ENCODE measurements around the gene TRIM62.

The TRIM62 gene

GRCh38 chr1:33190701-33191100, 8.9 kb upstream of the TRIM62 start:
- peaks cover 5% of the 10 kb centered on the region for H3K4me1 ChIP-seq (ENCODE audit: insufficient read depth, low read length)
- no peak overlapping the region for H2AFZ ChIP-seq (ENCODE audit: low read depth, low read length)
- no peak overlapping the region for H3K4me3 ChIP-seq (ENCODE audit: low read length)
- H3K9me3 ChIP-seq (ENCODE audit: low read length) = no peaks in the 10 kb centered on the region
- H3K36me3 ChIP-seq (ENCODE audit: insufficient read depth, low read length) = no peaks in the 10 kb centered on the region
- no peaks in the 10 kb centered on the region for H3K27me3 ChIP-seq (ENCODE audit: insufficient read depth, low read length)

- Histone ChIP-seq H3K4me3 (ENCODE audit: low read length) (no peak overlapping the region), H3K9me3 (ENCODE audit: low read length) (no peaks in the 10 kb centered on the region), H3K4me1 (ENCODE audit: insufficient read depth, low read length) (peaks cover 11% of the 10 kb centered on the region), H3K27me3 (ENCODE audit: insufficient read depth, low read length) (no peaks in the 10 kb centered on the region), H3K36me3 (ENCODE audit: insufficient read depth, low read length) (no peaks in the 10 kb centered on the region), H2AFZ (ENCODE audit: low read depth, low read length) (no peak overlapping the region)
Observed at GRCh38 chr1:33188572-33189275, 6.9 kb upstream of the TRIM62 start.

- Histone ChIP-seq H3K36me3 (ENCODE audit: insufficient read depth, low read length) (no peaks in the 10 kb centered on the region), H3K27me3 (ENCODE audit: insufficient read depth, low read length) (no peaks in the 10 kb centered on the region), H3K4me1 (ENCODE audit: insufficient read depth, low read length) (peaks cover 25% of the 10 kb centered on the region), H2AFZ (ENCODE audit: low read depth, low read length) (no peak overlapping the region), H3K9me3 (ENCODE audit: low read length) (no peaks in the 10 kb centered on the region), H3K4me3 (ENCODE audit: low read length) (no peak overlapping the region)
Observed at GRCh38 chr1:33186936-33187335, 5.1 kb upstream of the TRIM62 start.

DNA sequence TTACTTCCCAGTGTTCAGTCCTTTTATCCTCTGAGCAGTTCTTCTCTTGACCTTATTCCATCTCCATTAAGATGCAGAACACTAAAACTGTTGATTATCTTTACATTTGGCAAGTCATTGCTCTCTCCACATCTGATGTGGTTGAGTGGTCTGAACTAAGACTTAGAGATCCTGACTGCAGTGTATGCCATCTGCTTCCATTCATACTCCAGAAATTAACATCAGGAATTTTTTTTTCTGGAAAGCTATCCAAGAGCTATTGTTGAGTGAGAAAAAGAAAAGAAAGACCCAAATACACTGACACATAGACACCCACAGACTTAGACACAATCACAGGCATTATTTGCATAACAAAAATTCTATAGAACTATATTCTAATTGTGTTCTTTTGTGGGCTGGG, 3.7 kb upstream of the TRIM62 start:
- Histone ChIP-seq H3K4me1 (ENCODE audit: insufficient read depth, low read length) (peaks cover 25% of the 10 kb centered on the region), H3K36me3 (ENCODE audit: insufficient read depth, low read length) (no peaks in the 10 kb centered on the region), H2AFZ (ENCODE audit: low read depth, low read length) (no peak overlapping the region), H3K4me3 (ENCODE audit: low read length) (no peak overlapping the region), H3K27me3 (ENCODE audit: insufficient read depth, low read length) (no peaks in the 10 kb centered on the region), H3K9me3 (ENCODE audit: low read length) (no peaks in the 10 kb centered on the region)

- Histone ChIP-seq H3K4me3 (ENCODE audit: low read length) (no peak overlapping the region), H3K9me3 (ENCODE audit: low read length) (no peaks in the 10 kb centered on the region), H3K36me3 (ENCODE audit: insufficient read depth, low read length) (no peaks in the 10 kb centered on the region), H3K27me3 (ENCODE audit: insufficient read depth, low read length) (no peaks in the 10 kb centered on the region), H2AFZ (ENCODE audit: low read depth, low read length) (no peak overlapping the region), H3K4me1 (ENCODE audit: insufficient read depth, low read length) (peaks cover 30% of the 10 kb centered on the region)
Observed at GRCh38 chr1:33183306-33183705, 1.5 kb upstream of the TRIM62 start.

- Histone ChIP-seq H3K4me3 (ENCODE audit: low read length) (no peak overlapping the region), H3K36me3 (ENCODE audit: insufficient read depth, low read length) (no peaks in the 10 kb centered on the region), H3K27me3 (ENCODE audit: insufficient read depth, low read length) (no peaks in the 10 kb centered on the region), H3K4me1 (ENCODE audit: insufficient read depth, low read length) (peaks cover 30% of the 10 kb centered on the region), H3K9me3 (ENCODE audit: low read length) (no peaks in the 10 kb centered on the region), H2AFZ (ENCODE audit: low read depth, low read length) (no peak overlapping the region)
Observed at GRCh38 chr1:33182896-33183295, 1.1 kb upstream of the TRIM62 start.

DNA sequence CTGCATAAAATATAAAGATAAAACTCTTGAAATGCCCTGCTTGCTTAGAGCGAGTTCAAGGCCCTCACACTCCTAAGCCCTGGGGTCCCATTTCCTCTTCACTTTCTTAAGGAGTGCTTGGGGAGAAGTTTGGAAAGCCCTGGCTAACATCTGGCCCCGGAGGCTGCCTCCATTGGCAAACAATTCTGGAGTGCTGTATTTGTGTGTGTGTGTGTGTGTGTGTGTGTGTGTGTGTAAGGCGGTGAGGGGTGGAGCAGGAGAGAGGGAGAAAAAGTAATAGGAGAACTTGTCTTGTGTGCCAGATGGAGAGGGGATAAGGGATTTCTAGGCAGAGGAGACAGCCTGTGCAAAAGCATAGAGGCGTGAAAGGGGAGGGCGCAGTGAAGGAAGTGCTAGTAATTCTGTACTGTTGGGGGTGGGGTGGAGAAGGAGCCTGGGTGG, 578 bp upstream of the TRIM62 start:
- Histone ChIP-seq H3K9me3 (ENCODE audit: low read length) (no peaks in the 10 kb centered on the region), H3K36me3 (ENCODE audit: insufficient read depth, low read length) (no peaks in the 10 kb centered on the region), H3K4me1 (ENCODE audit: insufficient read depth, low read length) (peaks cover 30% of the 10 kb centered on the region), H3K4me3 (ENCODE audit: low read length) (peak overlapping the region; percentile 58), H3K27me3 (ENCODE audit: insufficient read depth, low read length) (no peaks in the 10 kb centered on the region), H2AFZ (ENCODE audit: low read depth, low read length) (peak overlapping the region; percentile 33)

GRCh38 chr1:33180911-33181890, 642 bp downstream of the TRIM62 start:
- Histone ChIP-seq H3K27me3 (ENCODE audit: insufficient read depth, low read length) (no peaks in the 10 kb centered on the region), H3K4me1 (ENCODE audit: insufficient read depth, low read length) (peaks cover 30% of the 10 kb centered on the region), H3K9me3 (ENCODE audit: low read length) (no peaks in the 10 kb centered on the region), H2AFZ (ENCODE audit: low read depth, low read length) (peak overlapping the region; percentile 33), H3K4me3 (ENCODE audit: low read length) (peak overlapping the region; percentile 58), H3K36me3 (ENCODE audit: insufficient read depth, low read length) (no peaks in the 10 kb centered on the region)

DNA sequence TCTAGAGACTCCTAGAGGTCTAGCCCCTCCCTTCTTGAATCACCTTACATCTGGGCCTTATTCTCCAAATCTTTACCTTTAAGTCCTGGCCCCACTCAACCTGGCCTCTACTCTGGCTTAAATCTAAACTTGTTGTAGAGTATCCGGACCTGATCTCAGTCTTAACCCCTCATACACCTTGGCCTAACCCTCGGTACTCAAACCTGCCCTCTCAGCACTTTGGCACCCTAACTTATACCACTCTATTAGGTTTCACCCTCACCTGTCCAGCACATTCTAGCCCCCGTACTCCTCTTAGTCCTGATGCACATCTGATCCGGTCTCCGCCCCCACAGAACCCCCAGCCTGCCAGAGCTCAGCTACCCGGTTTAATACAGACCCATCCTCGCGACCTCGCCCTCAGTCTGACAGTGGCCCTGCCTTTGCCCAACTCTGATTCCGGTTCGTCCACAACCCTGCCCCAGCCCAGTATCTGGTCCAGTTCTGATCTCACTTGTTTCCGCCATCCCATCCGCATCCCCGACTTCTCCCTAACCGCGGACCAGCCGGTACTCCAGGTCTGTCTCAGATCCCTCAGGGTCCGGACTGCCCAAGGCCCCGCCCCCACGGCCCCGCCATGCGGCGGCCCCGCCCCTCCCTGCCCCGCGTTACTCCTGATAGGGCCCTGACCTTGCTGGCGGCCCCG, 1.5 kb downstream of the TRIM62 start:
- Histone ChIP-seq H2AFZ (ENCODE audit: low read depth, low read length) (no peak overlapping the region), H3K4me1 (ENCODE audit: insufficient read depth, low read length) (peaks cover 22% of the 10 kb centered on the region), H3K36me3 (ENCODE audit: insufficient read depth, low read length) (peaks cover under 1% of the 10 kb centered on the region), H3K27me3 (ENCODE audit: insufficient read depth, low read length) (no peaks in the 10 kb centered on the region), H3K4me3 (ENCODE audit: low read length) (peak overlapping the region; percentile 47), H3K9me3 (ENCODE audit: low read length) (no peaks in the 10 kb centered on the region)

GRCh38 chr1:33178836-33179439, 2.9 kb downstream of the TRIM62 start:
- peaks cover 21% of the 10 kb centered on the region for H3K4me1 ChIP-seq (ENCODE audit: insufficient read depth, low read length)
- H3K36me3 ChIP-seq (ENCODE audit: insufficient read depth, low read length) = peaks cover 4% of the 10 kb centered on the region
- H3K9me3 ChIP-seq (ENCODE audit: low read length) = no peaks in the 10 kb centered on the region
- no peak overlapping the region for H2AFZ ChIP-seq (ENCODE audit: low read depth, low read length)
- H3K27me3 ChIP-seq (ENCODE audit: insufficient read depth, low read length) = no peaks in the 10 kb centered on the region
- no peak overlapping the region for H3K4me3 ChIP-seq (ENCODE audit: low read length)

- no peaks in the 10 kb centered on the region for H3K27me3 ChIP-seq (ENCODE audit: insufficient read depth, low read length)
- no peak overlapping the region for H2AFZ ChIP-seq (ENCODE audit: low read depth, low read length)
- peaks cover 4% of the 10 kb centered on the region for H3K36me3 ChIP-seq (ENCODE audit: insufficient read depth, low read length)
- no peak overlapping the region for H3K4me3 ChIP-seq (ENCODE audit: low read length)
- no peaks in the 10 kb centered on the region for H3K9me3 ChIP-seq (ENCODE audit: low read length)
- peaks cover 15% of the 10 kb centered on the region for H3K4me1 ChIP-seq (ENCODE audit: insufficient read depth, low read length)
Observed at GRCh38 chr1:33177996-33178540, 3.8 kb downstream of the TRIM62 start.

DNA sequence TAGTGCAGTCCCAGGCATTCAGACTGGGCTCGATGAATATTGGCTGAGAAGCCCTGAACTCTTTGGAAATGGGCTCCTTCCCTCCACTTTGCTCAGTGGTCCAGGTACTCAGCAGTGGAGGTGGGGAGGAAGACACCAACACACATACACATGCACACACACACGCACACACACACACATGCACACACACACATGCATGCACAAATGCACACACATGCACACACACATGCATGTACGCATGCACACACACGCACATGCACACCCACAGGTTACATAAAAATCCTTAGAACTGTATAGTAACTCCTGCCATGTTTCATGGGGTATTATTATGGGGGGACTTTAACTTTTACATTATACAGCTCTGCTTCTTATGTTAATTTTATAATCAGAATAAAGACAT, 5.0 kb downstream of the TRIM62 start:
- Histone ChIP-seq H3K4me3 (ENCODE audit: low read length) (no peak overlapping the region), H3K27me3 (ENCODE audit: insufficient read depth, low read length) (no peaks in the 10 kb centered on the region), H3K9me3 (ENCODE audit: low read length) (no peaks in the 10 kb centered on the region), H3K4me1 (ENCODE audit: insufficient read depth, low read length) (peaks cover 5% of the 10 kb centered on the region), H3K36me3 (ENCODE audit: insufficient read depth, low read length) (peaks cover 4% of the 10 kb centered on the region), H2AFZ (ENCODE audit: low read depth, low read length) (no peak overlapping the region)

Measured in neuron (in vitro differentiated cells).